PC-9 (cell line): ENCODE data around the gene KRT15. TPM values are rescaled to one million over a fixed set of nuclear protein-coding genes. Genes with fewer than 3 reads are reported as not detected.

Experiments used
- BruUV-seq: library from RNA; stranded (reverse); fragments of 400-500 nt; replicated peaks from 2 replicates; lab custom pipeline; 2021; lab: Mats Ljungman, UMichigan
- CTCF ChIA-PET: fragments of 300-600 bp; sonication (Branson Sonifier 250); formaldehyde crosslinking; loops from one replicate; lab custom pipeline; 2022; ENCODE audit warnings: antibody characterized with exemption; lab: Charles Lee
- POLR2A ChIA-PET: fragments of 300-600 bp; sonication (Branson Sonifier 250); formaldehyde crosslinking; loops from one replicate; lab custom pipeline; 2022; ENCODE audit warnings: antibody characterized with exemption; ENCODE audit not compliant: unreplicated experiment; lab: Charles Lee
- DNase-seq, 2 experiments: peaks; one replicate each; pipeline versions ENCODE4 v3.0.0 to v3.0.0-alpha.2; 2015 to 2022; ENCODE audit warnings: mixed read lengths in 1 of 2
- H2AFZ ChIP-seq: fragments of 200-600 bp; sonication (generic); 2 replicates; pipeline ENCODE4 v1.8.1; 2017; ENCODE audit warnings: antibody characterized with exemption
- H3F3A ChIP-seq: fragments of 200-600 bp; sonication (generic); 2 replicates; pipeline ENCODE4 v1.8.1; 2017; ENCODE audit warnings: antibody characterized with exemption, mild to moderate bottlenecking, low read depth; ENCODE audit not compliant: insufficient read depth
- H3K27ac ChIP-seq: fragments of 200-600 bp; sonication (generic); 2 replicates; pipeline ENCODE4 v1.6.1; 2016; ENCODE audit warnings: mixed run types
- H3K27me3 ChIP-seq: fragments of 200-600 bp; sonication (generic); 2 replicates; pipeline ENCODE4 v1.6.1; 2016; ENCODE audit warnings: low read depth, mixed run types; ENCODE audit not compliant: insufficient read depth
- H3K36me3 ChIP-seq: fragments of 200-600 bp; sonication (generic); 2 replicates; pipeline ENCODE4 v1.6.1; 2016; ENCODE audit warnings: low read depth, mixed run types
- H3K4me1 ChIP-seq: fragments of 200-600 bp; sonication (generic); replicated peaks from 2 replicates; pipeline ENCODE4 v1.6.1; 2016; ENCODE audit warnings: mixed run types; ENCODE audit not compliant: insufficient read depth
- H3K4me2 ChIP-seq: fragments of 200-600 bp; sonication (generic); 2 replicates; pipeline ENCODE4 v1.6.1; 2017; ENCODE audit warnings: mixed run types
- H3K4me3 ChIP-seq: fragments of 200-600 bp; sonication (generic); 2 replicates; pipeline ENCODE4 v1.6.1; 2016; ENCODE audit warnings: mixed run types
- H3K79me2 ChIP-seq: fragments of 200-600 bp; sonication (generic); 2 replicates; pipeline ENCODE4 v1.6.1; 2017; ENCODE audit warnings: low read depth, mixed run types
- H3K9me2 ChIP-seq: fragments of 200-600 bp; sonication (generic); 2 replicates; pipeline ENCODE4 v1.8.1; 2017; ENCODE audit warnings: mild to moderate bottlenecking; ENCODE audit not compliant: insufficient read depth
- H3K9me3 ChIP-seq: fragments of 200-600 bp; sonication (generic); 2 replicates; pipeline ENCODE4 v1.8.1; 2016; ENCODE audit warnings: low read depth; ENCODE audit not compliant: insufficient read depth
- H4K20me1 ChIP-seq: fragments of 200-600 bp; sonication (generic); 2 replicates; pipeline ENCODE4 v1.8.1; 2017; ENCODE audit not compliant: insufficient read depth
- EZH2 ChIP-seq: fragments of 200-600 bp; sonication (generic); IDR thresholded peaks from 2 replicates; pipeline ENCODE4 v1.8.0; 2017; ENCODE audit warnings: antibody characterized with exemption, low read depth
- intact Hi-C: fragments of 100-400 bp; cut with micrococcal nuclease; formaldehyde crosslinking; loops from one replicate; pipeline ENCODE4 v1.10.0; 2022; ENCODE audit not compliant: unreplicated experiment
- total RNA-seq: library from RNA; stranded (reverse); gene quantifications from 2 replicates; pipeline ENCODE4 v1.2.3, GENCODE V29; 2021
- TF ChIP-seq, protein P1 (sequence below): fragments of 200-600 bp; sonication (generic); conservative IDR thresholded peaks from 2 replicates; pipeline ENCODE4 v1.6.1; 2017; ENCODE audit warnings: mixed run types, antibody characterized with exemption, mild to moderate bottlenecking, moderate library complexity

The KRT15 gene
- total RNA-seq, 1 experiment from 2014 or later: 41.9 TPM

DNA sequence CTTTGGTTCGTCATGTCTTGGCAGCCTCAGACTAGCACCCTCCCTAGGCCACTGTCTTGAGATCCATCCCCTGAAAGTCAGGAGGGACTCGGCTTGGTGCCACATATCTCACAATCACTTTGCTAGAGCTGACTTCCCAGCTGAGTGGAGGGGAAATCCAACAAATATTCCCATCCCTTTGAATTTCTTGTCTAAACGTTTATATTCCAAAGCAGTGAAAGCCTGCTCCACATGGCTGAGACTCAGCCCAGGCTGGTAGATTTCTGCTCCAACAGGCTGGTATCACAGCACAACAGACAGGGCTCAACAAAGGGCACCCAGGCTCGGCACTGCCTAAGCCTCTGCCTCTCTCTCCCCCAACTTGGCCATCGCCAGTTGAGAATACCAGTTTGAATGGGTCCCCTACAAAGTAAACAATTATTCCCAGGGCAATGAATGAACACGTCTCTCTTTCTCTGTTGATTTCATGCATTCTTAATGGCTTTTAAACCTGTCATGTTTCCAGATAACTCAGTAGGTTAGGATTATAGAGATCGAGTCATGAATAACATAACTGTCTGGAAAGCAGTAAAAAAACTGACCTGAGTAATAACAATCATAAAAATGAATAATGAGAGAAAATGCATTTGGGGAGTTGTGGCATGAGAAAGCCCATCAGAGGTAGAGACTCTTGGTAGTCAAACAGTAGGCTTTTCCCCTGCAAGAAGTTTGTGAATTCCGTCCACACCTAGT lies 14.3 kb downstream of the KRT15 start:
- CTCF ChIA-PET: interaction anchor here (0.8 to 1.3 kb wide), 2 partner anchors 34 to 182 kb away, joined by 3 read pairs; no protein-coding TSS in a partner anchor
- Histone ChIP-seq H3K4me2 (peak overlapping the region; percentile 73), H3K4me3 (peak overlapping the region; percentile 58), H3K36me3 (no peaks in the 10 kb centered on the region), H3K79me2 (peaks cover 39% of the 10 kb centered on the region), H3K4me1 (peaks cover 84% of the 10 kb centered on the region), H3K27ac (peak overlapping the region; percentile 94), H3F3A (peaks cover 64% of the 10 kb centered on the region), H3K27me3 (no peaks in the 10 kb centered on the region), H4K20me1 (no peaks in the 10 kb centered on the region), H2AFZ (no peak overlapping the region), H3K9me2 (no peaks in the 10 kb centered on the region), H3K9me3 (no peaks in the 10 kb centered on the region)
- TF ChIP-seq EZH2: no peak
- TF ChIP-seq, protein P1, sequence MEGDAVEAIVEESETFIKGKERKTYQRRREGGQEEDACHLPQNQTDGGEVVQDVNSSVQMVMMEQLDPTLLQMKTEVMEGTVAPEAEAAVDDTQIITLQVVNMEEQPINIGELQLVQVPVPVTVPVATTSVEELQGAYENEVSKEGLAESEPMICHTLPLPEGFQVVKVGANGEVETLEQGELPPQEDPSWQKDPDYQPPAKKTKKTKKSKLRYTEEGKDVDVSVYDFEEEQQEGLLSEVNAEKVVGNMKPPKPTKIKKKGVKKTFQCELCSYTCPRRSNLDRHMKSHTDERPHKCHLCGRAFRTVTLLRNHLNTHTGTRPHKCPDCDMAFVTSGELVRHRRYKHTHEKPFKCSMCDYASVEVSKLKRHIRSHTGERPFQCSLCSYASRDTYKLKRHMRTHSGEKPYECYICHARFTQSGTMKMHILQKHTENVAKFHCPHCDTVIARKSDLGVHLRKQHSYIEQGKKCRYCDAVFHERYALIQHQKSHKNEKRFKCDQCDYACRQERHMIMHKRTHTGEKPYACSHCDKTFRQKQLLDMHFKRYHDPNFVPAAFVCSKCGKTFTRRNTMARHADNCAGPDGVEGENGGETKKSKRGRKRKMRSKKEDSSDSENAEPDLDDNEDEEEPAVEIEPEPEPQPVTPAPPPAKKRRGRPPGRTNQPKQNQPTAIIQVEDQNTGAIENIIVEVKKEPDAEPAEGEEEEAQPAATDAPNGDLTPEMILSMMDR: no peak
- DNase-seq: no peak
- POLR2A ChIA-PET: interaction anchor here (0.7 to 4.3 kb wide), 4 partner anchors 17 to 484 kb away, joined by 3 to 75 read pairs (median 14); partner anchors contain the start of genes KRT15 and KRT19
- intact Hi-C loops: loop anchor here (2.0 kb wide), 1 partner anchor 150 kb away; no protein-coding TSS in a partner anchor
- no TSS peak for BruUV-seq

- intact Hi-C loops: no loop called here
- DNase-seq: no peak
- Histone ChIP-seq H2AFZ (no peak overlapping the region), H3K4me2 (peak overlapping the region; percentile 73), H3K27me3 (no peaks in the 10 kb centered on the region), H3K79me2 (peaks cover 39% of the 10 kb centered on the region), H3K36me3 (no peaks in the 10 kb centered on the region), H3F3A (peaks cover 65% of the 10 kb centered on the region), H3K27ac (no peak overlapping the region), H3K4me3 (peak overlapping the region; percentile 58; the same call in 1 of the 2 replicates), H3K9me2 (no peaks in the 10 kb centered on the region), H3K9me3 (no peaks in the 10 kb centered on the region), H3K4me1 (peaks cover 87% of the 10 kb centered on the region), H4K20me1 (no peaks in the 10 kb centered on the region)
- no peak for TF ChIP-seq EZH2
- TF ChIP-seq, protein P1: no peak
- no TSS peak for BruUV-seq
- POLR2A ChIA-PET: interaction anchor here (0.7 to 1.2 kb wide), 2 partner anchors 19 to 162 kb away, joined by 3 to 8 read pairs; no protein-coding TSS in a partner anchor
- CTCF ChIA-PET: interaction anchor here (1.2 to 1.3 kb wide), 2 partner anchors 46 to 181 kb away, joined by 3 read pairs; no protein-coding TSS in a partner anchor
Measured at GRCh38 chr17:41503202-41503601, 15.5 kb downstream of the KRT15 start.

GRCh38 chr17:41500131-41500911 lies 18.4 kb downstream of the KRT15 start:
- ChIA-PET CTCF (interaction anchor here (1.4 to 1.7 kb wide), 2 partner anchors 48 to 177 kb away, joined by 5 to 6 read pairs; no protein-coding TSS in a partner anchor), POLR2A (interaction anchor here (0.6 to 1.0 kb wide), 9 partner anchors 19 to 292 kb away, joined by 3 to 7 read pairs (median 3); partner anchors contain the start of gene KRT15)
- Histone ChIP-seq H3K4me3 (peak overlapping the region; percentile 36; the same call in 1 of the 2 replicates), H3K79me2 (peaks cover 38% of the 10 kb centered on the region), H3K4me2 (peak overlapping the region; percentile 73), H3F3A (peaks cover 44% of the 10 kb centered on the region), H3K4me1 (peaks cover 81% of the 10 kb centered on the region), H4K20me1 (no peaks in the 10 kb centered on the region), H3K9me2 (no peaks in the 10 kb centered on the region), H3K9me3 (no peaks in the 10 kb centered on the region), H2AFZ (no peak overlapping the region), H3K27ac (peak overlapping the region; percentile 75), H3K27me3 (no peaks in the 10 kb centered on the region), H3K36me3 (no peaks in the 10 kb centered on the region)
- intact Hi-C loops: no loop called here
- peak; percentile 74 to 92 for DNase-seq
- TF ChIP-seq EZH2: no peak
- TF ChIP-seq, protein P1: no peak
- BruUV-seq: TSS peak; percentile 66
